HG03175 (cell line): ENCODE data around the gene XXYLT1.
"Not testable (repeated sequence)": the region's sequence is repeated elsewhere in the genome, so short reads cannot be mapped to it uniquely, and the experiment has no call there.

ENCODE experiments used
- ATAC-seq: cut with Tn5 transposase; IDR thresholded peaks from one replicate; pipeline ENCODE4 v1.9.1; 2021; ENCODE audit warnings: mild to moderate bottlenecking, moderate library complexity; ENCODE audit not compliant: unreplicated experiment

XXYLT1 gene

DNA sequence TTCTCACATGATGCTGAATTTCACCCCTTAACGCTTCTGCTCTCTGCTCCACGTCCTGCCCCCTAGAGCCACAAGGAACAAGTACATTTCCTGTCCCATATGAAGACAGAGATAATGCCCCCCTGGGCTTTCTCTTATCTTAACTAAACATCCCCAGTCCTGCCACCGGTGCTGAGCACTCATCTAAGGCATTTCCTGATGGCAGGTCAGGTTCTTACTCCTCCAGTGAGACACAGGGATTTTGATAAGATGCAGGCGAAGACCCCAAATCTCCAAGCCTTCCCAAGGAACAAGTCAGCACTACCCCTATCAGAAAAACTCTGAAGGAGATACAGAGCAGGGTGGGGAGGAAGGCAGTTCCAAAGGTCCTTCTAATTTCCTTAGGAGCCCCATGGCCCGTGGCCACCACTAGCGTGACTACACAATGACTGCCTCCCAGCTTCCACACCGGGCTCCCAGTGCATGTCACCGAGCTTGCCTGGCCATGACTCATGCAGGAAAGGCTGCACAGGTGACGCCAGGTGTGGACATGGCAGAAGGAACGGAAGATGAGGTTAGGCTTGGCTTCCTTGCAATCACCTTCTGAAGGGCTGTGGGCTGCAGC, 152.9 kb downstream of the XXYLT1 start:
- ATAC-seq = peak; percentile 59

DNA sequence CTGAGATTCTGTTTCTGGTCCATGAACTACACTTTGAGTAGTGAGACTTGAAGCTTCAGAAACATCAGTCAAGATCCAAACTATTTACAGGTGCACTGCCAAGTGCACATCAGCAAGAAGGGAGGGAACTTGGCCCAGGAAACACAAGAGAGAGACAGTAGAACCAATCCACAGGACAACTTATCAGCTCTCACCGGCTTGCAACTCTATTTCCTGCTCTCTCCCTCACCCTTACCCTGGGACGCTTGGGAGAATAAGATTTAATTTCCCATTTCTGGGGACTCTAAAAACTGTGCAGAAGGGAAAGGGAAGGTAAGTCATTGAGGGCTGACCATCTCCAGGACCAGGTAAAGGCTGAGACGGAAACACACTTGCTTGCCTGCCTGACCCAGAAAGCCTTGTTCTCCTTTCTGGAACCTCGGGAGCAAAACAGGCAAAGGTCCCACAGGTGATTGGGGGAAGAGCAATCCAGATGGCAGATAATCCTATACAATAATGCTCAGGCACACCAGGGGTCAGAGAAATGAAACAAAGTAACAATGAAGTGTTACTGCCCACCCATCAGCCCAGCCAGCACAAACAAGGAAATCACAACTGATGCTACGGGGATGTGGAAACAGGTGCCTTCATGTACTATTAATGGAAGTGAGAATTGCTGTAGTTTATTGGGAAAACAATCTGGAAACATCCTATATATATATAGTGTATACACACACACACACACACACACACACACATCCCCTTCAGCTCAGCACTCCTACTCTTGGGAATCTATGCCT, 154.4 kb downstream of the XXYLT1 start:
- no peak for ATAC-seq

DNA sequence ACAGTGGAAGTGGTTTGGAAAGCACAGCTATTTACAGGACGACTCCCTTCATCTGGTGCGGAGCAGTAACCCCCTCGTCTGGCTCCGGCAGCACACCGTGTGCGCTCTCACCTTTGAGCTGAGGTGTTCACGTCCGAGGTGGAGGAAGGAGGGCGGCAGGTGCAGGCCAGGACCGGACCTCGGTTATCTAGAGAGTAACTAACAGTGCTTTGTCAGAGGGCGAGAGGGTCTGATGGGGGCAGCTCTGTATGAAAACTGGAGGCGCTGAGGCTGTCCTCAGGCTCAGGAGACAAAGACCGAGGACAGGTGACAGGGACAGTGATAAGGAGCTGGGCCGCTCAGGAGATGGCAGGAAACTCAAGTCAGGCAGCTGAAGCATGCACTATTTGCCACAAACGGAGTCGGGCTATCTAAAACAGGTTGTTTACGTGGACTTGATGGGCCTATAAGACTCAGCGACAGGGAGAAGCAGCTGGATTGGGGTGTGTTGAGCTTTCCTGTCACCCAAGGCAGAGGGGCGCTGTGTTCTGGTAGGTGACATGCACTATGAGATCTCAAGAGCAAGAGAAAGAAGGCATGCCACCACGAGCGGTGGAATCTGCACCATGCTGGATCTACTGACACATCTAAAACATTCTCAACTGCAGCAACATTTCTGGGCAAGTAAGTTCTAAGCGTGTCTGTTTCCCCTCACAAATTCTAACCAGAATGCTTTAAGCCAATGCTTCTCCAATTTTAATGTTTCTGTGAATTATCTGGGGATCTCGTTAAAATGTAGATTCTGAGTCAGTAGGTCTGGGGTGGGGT, 155.2 kb downstream of the XXYLT1 start:
- no peak for ATAC-seq

DNA sequence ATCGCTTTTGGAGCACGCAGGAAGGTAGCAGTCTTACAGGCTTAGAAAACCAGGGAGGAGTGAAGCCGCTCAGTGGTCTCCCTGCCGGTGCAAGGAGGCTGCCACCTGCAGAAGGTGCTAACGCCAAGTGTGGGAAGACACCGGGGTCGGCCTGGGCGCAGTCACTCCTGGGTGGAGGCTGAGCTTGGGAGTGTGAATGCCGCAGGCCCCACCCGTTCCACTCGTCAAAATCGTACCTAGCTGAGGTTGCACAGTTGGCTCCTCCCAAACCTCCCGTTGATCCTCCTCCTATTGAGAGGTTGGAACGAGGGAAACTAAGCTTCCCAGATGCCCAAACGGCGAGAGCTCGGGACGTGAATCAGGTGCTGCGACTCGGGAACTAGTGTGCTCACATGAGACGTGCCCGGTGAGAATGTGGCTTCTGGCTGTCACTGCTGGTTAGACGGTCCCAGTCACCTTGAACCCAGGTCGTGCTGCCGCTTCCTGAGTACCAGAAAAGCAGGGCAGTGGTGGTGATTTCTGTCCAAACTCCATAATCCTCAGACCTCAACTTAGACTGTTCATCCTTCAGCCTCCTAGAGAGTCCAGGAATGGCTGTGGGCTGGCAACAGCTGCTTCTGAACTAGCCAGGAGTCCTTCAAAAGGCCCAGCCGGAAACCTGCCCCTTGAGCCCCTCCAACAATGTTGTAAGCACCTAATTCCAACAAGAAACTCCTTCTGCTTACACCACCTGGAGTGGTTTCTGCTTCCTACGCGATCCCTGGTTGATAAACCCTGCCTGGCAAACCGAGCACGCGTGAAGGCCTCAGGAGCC, 156.0 kb downstream of the XXYLT1 start:
- ATAC-seq = no peak

DNA sequence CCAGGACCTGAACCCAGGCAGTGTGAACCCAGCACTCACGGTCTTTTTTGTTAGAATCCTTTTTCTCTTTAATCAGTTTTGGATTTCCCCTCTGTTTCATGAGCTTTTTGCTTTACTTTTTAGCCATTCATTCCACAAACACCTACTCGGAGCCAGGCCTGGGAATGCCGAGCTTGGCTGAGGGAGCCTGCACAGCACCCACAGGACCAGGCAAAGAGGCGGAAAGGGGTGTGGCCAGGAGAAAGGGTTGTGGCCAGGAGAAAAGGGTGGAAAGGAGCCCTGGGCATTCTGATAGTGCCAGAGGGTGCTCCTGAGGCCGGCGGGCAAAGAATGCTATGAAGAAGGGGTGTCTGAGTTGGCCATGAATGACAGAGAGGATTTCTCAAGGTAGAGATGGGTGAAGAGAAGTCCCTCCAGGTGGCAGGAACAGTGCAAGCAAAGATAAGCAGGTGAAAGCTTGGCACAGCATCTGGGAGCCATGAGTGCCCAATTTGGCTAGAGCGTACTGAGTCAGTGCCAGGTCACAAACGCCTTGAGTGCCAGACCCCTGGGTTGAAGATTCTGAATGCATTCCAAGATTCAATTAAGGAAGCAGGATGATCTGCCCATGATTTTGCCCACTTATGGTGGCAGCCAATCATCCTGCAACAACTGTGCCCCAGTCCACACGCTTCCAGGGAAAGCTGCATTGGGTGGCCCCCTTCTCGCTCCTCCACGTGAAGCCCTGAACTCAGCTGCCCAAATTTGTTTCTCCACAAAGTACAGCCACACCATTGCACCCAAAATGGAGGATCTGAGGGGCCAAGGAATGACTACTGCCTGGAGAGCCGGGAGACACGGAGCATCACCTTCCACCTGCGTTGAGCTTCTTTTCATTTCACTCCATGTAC, 157.2 kb downstream of the XXYLT1 start:
- no peak for ATAC-seq

DNA sequence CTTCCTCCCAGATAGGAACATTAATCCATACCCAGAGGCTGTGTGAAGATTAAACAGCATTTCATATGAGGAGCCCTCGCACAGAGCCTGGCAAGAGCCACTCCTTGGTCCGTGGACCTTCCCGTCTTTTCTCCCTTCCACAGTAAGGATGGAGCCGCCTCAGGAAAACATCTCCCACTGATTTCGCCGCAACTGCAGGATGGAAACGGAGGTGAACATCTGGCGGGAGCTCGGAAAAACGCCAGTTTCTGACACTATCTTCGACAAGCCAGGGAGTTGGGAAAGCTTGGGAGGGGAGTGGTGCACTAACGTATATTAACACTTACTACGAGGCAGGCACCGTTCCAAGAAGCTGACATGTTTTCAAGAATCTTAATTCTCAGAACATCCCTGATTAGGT, 157.9 kb downstream of the XXYLT1 start:
- ATAC-seq = no peak

DNA sequence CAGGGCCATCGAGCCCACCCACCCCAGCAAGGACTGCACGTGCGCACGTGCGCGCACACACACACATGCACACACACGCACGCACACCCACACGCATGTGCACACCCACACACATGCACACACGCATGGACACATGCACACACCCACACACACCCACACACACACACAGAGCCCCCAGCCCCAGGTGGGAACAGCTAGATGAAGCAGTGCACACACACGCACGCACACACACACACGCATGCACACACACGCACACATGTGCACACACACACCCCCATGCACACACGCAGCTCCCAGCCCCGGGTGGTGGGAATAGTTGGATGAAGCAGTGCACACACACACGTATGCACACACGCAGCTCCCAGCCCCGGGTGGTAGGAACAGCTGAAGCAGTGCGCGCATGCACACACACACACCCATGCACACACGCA, 158.6 kb downstream of the XXYLT1 start:
- ATAC-seq = no peak

DNA sequence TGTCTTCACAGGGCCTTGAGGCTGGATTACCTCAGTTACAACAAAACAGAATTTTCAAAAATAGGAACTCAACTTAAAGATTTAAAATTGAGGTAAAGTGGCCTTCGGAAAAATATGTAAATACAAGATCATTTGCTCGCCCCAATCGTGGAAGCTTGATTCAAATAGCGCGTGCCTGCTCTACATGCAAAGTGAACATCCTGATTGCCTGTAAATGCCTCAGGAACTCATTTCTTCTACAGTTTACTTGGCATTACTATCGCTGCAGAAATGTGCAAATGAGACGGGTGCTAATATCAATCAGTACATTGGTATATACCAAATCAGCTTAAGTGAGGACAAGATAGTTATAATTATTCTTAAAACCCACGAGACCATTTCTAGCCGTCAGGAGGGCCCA, 159.2 kb downstream of the XXYLT1 start:
- ATAC-seq = no peak

DNA sequence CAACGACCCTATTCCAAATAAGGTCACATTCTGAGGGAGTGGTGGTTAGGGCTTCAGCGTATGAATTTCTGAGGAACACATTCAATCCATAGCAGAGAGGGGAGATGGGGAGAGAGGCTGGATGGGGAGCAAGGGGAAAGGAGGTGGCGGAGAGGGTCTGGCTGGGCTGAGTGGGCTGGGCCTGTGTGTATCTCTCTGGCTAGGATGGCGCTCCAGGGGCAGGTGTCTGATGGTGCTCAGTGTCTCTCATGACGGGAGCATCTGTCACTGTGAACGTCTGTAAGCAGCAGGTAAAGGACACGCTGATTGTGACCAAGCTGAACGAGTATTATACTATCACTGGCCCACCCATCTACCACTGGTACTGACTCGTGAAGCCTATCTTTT, 159.6 kb downstream of the XXYLT1 start:
- no peak for ATAC-seq

DNA sequence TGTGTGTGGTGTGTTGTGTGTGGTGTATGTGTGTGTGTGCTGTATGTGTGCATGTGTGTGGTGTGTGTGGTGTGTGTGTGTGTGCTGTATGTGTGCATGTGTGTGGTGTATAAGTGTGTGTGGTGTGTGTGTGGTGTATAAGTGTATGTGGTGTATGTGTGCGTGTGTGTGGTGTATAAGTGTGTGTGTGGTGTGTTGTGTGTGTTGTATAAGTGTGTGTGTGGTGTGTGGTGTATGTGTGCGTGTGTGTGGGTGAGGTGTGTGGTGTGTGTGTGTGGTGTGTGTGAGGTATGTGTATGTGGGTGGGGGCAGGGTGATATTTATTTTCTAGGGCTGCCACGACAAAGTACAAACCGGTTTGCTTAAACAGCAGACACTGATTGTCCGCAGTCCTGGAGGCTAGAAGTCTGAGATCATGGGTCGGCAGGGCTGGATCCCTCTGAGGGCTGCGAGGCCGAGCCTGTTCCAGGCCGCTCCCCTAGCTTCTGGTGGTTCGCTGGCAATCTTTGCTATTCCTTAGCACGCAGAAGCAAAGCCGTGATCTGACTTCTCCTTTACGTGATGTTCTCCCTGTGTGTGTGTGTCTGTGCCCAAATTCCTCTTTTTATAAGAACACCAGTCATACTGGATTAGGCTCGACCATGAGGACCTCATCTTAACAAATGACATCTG, 160.2 kb downstream of the XXYLT1 start:
- no peak for ATAC-seq

DNA sequence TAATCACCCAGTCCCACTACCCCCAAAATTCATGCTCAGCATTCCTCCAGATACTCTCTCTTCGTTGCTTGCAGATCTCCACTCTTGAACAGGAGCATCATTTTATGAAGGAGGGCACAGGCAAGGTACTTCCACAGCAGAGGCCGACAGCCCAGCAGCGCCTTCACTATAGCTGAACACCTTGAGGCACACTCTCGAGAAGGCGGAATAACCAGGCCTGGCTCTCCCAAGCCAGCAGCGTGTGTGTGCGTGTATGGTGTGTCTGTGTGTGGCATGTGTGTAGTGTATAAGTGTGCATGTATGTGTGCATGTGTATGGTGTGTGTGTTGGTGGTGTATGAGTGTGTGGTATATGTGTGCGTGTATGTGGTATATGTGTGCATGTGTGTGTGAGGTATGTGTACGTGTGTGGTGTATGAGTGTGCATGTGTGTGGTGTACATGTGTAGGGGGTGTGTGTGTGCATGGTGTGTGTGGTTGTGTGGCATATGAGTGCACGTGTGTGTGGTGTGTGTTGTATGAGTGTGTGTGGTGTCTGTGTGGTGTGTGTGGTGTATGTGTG, 161.8 kb downstream of the XXYLT1 start:
- ATAC-seq = no peak

DNA sequence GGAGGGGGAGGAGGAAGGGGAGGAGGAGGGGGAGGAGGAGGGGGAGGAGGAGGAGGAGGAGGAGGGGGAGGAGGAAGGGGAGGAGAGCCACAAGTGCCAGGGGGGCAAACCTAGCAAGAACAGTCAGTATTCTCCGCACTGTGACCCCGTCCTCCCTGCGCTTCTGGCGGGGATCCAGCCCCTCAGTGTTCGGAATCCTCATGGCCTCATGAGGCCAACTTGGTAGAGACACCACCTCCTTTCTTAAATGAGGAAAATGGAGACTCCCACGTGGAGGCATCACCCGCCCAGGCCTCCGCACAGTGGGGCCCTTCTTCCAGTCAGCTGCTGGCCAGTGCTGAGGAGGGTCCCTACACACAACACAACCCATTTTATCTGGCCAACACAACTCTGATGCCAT, 163.4 kb downstream of the XXYLT1 start:
- no peak for ATAC-seq

DNA sequence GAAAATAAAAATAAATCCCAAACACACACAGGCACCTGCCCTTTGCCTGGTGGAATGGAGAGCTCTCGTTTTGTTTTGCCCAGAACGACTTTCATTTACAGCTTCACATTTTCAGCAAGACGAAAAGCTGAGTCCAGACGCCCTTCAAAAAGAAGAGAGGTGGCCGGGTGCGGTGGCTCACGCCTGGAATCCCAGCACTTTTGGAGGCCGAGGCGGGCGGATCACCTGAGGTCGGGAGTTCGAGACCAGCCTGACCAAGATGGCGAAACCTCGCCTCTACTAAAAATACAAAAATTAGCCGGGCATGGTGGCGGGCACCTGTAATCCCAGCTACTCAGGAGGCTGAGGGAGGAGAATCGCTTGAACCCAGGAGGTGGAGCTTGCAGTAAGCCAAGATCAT, 163.9 kb downstream of the XXYLT1 start:
- not testable (repeated sequence) for ATAC-seq

DNA sequence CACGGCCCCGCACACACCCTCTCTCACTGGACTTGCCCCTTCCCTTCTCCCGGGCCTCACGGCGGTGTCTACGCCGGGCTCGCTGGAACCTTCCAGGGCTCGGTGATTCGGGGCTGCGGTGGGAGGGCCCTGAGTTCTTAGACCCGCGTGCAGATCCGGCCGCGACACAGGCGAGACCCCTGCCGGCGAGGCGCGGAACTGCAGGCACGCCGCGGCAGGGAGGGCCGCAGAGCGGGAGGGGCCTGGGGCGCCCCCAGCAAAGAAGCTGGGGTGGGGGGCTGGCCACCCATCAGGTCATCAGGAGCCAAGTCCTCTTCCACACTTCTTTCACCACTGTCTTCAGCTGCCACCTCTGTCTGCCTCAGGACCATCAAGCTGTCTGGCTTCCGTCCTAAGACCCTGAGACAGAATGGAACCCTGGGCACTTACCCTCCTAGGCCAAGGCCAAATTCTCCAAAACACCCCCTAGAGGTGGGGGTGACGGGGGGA, 164.5 kb downstream of the XXYLT1 start:
- peak; percentile 78 for ATAC-seq

DNA sequence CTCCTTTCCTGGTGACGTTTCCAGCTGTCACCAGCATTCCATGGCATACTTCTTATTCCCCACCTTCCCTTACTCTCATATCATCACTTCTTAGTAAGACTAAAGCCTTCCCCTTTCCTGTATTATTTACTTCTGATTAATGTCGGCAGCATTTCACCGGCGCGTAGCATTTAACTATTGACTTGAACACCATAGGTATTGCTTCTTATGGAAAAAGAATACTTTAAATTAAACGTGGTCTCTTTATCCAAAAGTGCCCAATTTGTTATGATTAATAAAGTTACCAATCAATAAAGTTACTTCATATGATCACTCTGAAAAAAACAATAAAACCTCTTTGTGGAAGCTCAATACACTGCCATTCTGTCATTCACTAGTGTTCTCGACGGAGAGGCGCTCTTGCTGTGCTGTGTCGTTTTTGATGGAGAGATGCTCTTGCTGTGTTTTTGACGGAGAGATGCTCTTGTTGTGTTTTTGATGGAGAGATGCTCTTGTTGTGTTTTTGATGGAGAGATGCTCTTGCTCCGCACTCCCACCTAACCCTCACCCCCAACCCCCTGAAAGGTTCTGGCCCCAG, 165.0 kb downstream of the XXYLT1 start:
- ATAC-seq = no peak

DNA sequence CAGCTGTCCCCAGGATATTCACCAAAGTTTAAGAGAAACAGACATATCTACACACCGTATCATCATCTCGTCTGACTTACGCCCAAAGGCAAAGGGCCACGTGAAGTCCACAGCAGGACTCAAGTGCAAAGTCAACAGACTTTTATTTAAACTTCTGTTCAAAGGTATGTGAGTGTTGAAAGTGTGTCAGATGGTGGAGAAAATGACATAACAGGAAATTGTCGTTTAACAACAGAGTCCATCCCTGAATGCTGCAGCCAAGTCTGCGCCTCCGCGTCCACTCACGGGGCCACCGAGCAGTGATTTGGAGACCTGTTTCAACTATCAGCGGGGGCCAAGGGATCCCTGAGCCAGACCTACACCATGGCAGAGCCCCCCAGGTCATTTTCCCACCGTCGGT, 165.6 kb downstream of the XXYLT1 start:
- ATAC-seq = no peak

DNA sequence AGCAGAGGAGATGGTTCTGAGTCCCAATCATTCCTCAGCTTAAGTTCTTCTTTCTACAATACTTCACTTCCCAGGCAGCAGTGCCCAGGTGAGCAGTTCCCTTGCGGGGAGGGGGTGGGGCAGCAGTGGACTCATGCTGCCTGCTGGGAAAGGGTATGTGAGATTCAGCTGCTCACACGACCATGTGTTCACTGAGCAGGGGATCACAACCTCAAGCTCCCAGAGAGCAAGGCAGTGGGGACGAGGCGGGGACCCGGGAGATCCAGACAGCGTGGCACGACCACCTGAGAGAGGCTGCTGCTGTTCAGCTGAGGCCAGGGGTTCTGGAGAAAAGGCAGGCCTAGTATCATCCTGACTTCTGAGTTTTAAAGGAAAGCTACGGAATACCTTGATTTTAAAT, 166.6 kb downstream of the XXYLT1 start:
- ATAC-seq = no peak

DNA sequence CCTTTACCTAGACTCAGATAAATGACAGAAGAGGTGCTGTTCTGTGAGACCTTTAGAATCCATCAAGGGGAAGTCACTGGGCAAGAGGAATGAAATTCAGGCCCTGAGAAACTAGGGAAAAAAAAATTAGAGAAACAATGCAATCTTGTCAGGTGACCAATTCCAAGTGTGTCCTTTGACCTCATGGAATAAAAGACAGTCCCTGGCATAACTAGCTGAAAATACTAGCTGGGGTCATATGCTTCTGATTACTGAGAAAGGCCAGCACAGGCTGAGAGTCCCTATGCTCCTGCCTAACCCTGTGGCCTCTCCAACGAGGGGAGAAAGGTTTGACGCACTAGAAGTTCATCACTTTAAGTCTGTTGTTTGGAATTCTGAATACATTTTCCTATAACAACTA, 167.3 kb downstream of the XXYLT1 start:
- no peak for ATAC-seq
